Breast epithelium (tissue), 4 donors: Measurements from ENCODE around the gene FBLN1. TPM values are rescaled to one million over a fixed set of nuclear protein-coding genes. Genes with fewer than 3 reads are reported as not detected.

Experiments used
- DNase-seq, 2 donors: peaks; one replicate each; pipeline ENCODE4 v3.0.0-alpha.2; 2019; ENCODE audit warnings: low spot score in 2 of 2
- H3K27ac ChIP-seq, 2 donors: fragments of 200-600 bp; sonication (generic) in 1 of 2; one replicate each; pipeline ENCODE4 v1.5.1; 2016 to 2019; ENCODE audit warnings: mild to moderate bottlenecking in 1 of 2
- H3K27me3 ChIP-seq, 2 donors: fragments of 200-600 bp; sonication (generic) in 1 of 2; one replicate each; pipeline versions ENCODE4 v1.5.1 to v1.6.0; 2017 to 2019; ENCODE audit warnings: control low read depth in 1 of 2, mild to moderate bottlenecking in 1 of 2
- H3K36me3 ChIP-seq: fragments of 200-600 bp; one replicate; pipeline ENCODE4 v1.5.1; 2019
- H3K4me1 ChIP-seq, 2 donors: fragments of 200-600 bp; sonication (generic); one replicate each; pipeline ENCODE4 v1.5.1; 2016 to 2019; ENCODE audit warnings: control low read depth in 1 of 2
- H3K4me3 ChIP-seq, 3 donors: fragments of 200-600 bp; sonication (generic); 1 replicate in 2 of 3; 2 replicates in 1 of 3; pipeline ENCODE4 v1.5.1; 2016 to 2019; ENCODE audit warnings: mild to moderate bottlenecking in 3 of 3, moderate library complexity in 2 of 3
- H3K9me3 ChIP-seq, 2 donors: fragments of 200-600 bp; sonication (generic) in 1 of 2; one replicate each; pipeline ENCODE4 v1.5.1; 2016 to 2019; ENCODE audit warnings: control low read depth in 1 of 2
- POLR2A ChIP-seq: fragments of 450-650 bp; IDR thresholded peaks from one replicate; pipeline ENCODE4 v1.6.1; 2016; ENCODE audit warnings: antibody characterized with exemption, mild to moderate bottlenecking, moderate library complexity
- POLR2AphosphoS5 ChIP-seq, 3 donors: sonication (generic); formaldehyde crosslinking; IDR thresholded peaks; one replicate each; pipeline ENCODE4 v1.6.1; 2017; ENCODE audit warnings: antibody characterized with exemption in 3 of 3
- intact Hi-C: fragments of 100-400 bp; cut with DNase I; formaldehyde crosslinking; loops from one replicate; pipeline ENCODE4 v1.15.1; 2023; ENCODE audit warnings: low total_unique reads
- total RNA-seq, 3 donors: library from RNA; depleted of rRNA; stranded (reverse); fragments of >200 nt; gene quantifications; one replicate each; pipeline ENCODE4 v1.1.0, GENCODE V29; 2016
- TF ChIP-seq, protein P1 (sequence below), 3 donors: fragments of 450-650 bp; IDR thresholded peaks; one replicate each; pipeline ENCODE4 v1.5.1; 2016 to 2017; ENCODE audit warnings: antibody characterized with exemption in 3 of 3, mild to moderate bottlenecking in 3 of 3, moderate library complexity in 3 of 3

FBLN1 gene
- total RNA-seq, 3 donors from 2014 or later, result 115 to 293 (median 267) TPM

- Histone ChIP-seq H3K27me3 (no peaks in the 10 kb centered on the region), H3K27ac (no peak overlapping the region), H3K4me1 (no peaks in the 10 kb centered on the region), H3K36me3 (no peaks in the 10 kb centered on the region), H3K4me3 (no peak overlapping the region), H3K9me3 (peaks cover 8 to 15% of the 10 kb centered on the region in 2 donors)
- DNase-seq, result no peak
- TF ChIP-seq POLR2A (no peak), POLR2AphosphoS5 (IDR thresholded peaks at IDR 0.05) (no peak)
- TF ChIP-seq, protein P1, sequence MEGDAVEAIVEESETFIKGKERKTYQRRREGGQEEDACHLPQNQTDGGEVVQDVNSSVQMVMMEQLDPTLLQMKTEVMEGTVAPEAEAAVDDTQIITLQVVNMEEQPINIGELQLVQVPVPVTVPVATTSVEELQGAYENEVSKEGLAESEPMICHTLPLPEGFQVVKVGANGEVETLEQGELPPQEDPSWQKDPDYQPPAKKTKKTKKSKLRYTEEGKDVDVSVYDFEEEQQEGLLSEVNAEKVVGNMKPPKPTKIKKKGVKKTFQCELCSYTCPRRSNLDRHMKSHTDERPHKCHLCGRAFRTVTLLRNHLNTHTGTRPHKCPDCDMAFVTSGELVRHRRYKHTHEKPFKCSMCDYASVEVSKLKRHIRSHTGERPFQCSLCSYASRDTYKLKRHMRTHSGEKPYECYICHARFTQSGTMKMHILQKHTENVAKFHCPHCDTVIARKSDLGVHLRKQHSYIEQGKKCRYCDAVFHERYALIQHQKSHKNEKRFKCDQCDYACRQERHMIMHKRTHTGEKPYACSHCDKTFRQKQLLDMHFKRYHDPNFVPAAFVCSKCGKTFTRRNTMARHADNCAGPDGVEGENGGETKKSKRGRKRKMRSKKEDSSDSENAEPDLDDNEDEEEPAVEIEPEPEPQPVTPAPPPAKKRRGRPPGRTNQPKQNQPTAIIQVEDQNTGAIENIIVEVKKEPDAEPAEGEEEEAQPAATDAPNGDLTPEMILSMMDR (IDR thresholded peaks at IDR 0.05), result no peak
- intact Hi-C loops, result no loop called here
Measured at GRCh38 chr22:45562102-45562501, 59.4 kb downstream of the FBLN1 start.

GRCh38 chr22:45562537-45563361 is 60.1 kb downstream of the FBLN1 start:
- intact Hi-C loops, result no loop called here
- peaks cover 8 to 15% of the 10 kb centered on the region in 2 donors for H3K9me3 ChIP-seq
- no peaks in the 10 kb centered on the region for H3K27me3 ChIP-seq
- H3K4me1 ChIP-seq, result no peaks in the 10 kb centered on the region
- H3K36me3 ChIP-seq, result no peaks in the 10 kb centered on the region
- no peak for DNase-seq
- H3K4me3 ChIP-seq, result no peak overlapping the region
- no peak overlapping the region for H3K27ac ChIP-seq
- TF ChIP-seq POLR2A (no peak), POLR2AphosphoS5 (IDR thresholded peaks at IDR 0.05) (no peak)
- TF ChIP-seq, protein P1 (IDR thresholded peaks at IDR 0.05), result no peak

DNA sequence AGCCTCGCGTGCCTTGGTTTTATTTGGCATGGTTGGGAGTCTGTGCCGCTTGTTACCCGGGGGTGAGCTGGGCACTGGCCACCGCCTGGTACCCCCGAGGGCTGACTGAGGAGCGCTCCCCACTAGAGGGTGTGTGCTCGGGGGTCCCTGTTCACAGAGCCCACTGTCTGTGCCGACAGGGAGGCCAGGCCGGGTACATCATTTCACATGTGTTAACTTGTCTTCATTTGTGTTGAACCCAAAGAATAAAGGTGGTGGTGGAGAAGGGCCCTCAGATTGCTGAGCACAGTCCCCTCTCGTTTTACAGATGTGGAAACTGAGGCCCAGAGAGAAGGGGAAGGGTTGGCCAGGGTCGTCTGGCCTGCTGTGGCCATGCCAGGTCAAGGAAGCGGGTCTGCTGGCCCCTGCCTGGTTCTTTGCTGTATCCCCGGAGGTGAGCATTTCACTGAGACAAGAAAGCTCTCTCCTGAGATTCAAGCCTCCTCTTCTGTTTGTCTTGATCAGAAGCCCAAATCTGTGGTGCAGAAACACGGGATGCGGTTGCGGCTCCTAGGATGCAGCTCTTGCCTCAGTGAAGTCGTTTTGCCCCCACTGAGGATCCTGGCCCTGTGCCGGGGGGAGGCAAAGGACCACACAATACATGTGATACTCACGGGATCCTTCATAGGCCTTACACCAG is 60.8 kb downstream of the FBLN1 start:
- intact Hi-C loops, result no loop called here
- Histone ChIP-seq H3K4me3 (no peak overlapping the region), H3K36me3 (no peaks in the 10 kb centered on the region), H3K9me3 (peaks cover 8 to 15% of the 10 kb centered on the region in 2 donors), H3K4me1 (no peaks in the 10 kb centered on the region), H3K27me3 (no peaks in the 10 kb centered on the region), H3K27ac (no peak overlapping the region)
- TF ChIP-seq POLR2A, result no peak
- TF ChIP-seq, protein P1 (IDR thresholded peaks at IDR 0.05), result no peak
- TF ChIP-seq POLR2AphosphoS5 (IDR thresholded peaks at IDR 0.05), result no peak
- no peak for DNase-seq

GRCh38 chr22:45564349-45565030 is 61.8 kb downstream of the FBLN1 start:
- intact Hi-C loops, result no loop called here
- no peak overlapping the region for H3K4me3 ChIP-seq

More at GRCh38 chr22:45564349-45565030, 61.8 kb downstream of the FBLN1 start:
- Histone ChIP-seq H3K36me3 (no peaks in the 10 kb centered on the region), H3K9me3 (peaks cover 8 to 15% of the 10 kb centered on the region in 2 donors), H3K27ac (no peak overlapping the region), H3K4me1 (no peaks in the 10 kb centered on the region), H3K27me3 (no peaks in the 10 kb centered on the region)
- TF ChIP-seq, protein P1 (IDR thresholded peaks at IDR 0.05), result no peak
- TF ChIP-seq POLR2AphosphoS5 (IDR thresholded peaks at IDR 0.05) (no peak), POLR2A (no peak)
- no peak for DNase-seq
